Heart left ventricle (tissue), 16 donors: ENCODE data around the gene TMEM101. TPM values are rescaled to one million over a fixed set of nuclear protein-coding genes. Genes with fewer than 3 reads are reported as not detected.
A peak's percentile ranks its signal among the peaks of the same experiment; 100 is the strongest.

Experiments used
- ATAC-seq, 4 donors: fragments of 200-7000 bp; cut with Tn5 transposase; one replicate each; pipeline ENCODE4 v1.9.1; 2020 to 2022; ENCODE audit warnings: moderate library complexity in 4 of 4, mild to moderate bottlenecking in 3 of 4, moderate number of reproducible peaks in 1 of 4
- DNase-seq, 5 donors: peaks; one replicate each; pipeline ENCODE4 v3.0.0-alpha.2; 2020
- H3K27ac ChIP-seq, 12 donors: fragments of 200-600 bp; sonication (generic) in 4 of 12; one replicate each; pipeline versions ENCODE4 v1.5.0 to v1.8.0; 2016 to 2022; ENCODE audit warnings: mild to moderate bottlenecking in 2 of 12
- H3K27me3 ChIP-seq, 9 donors: fragments of 200-600 bp; sonication (generic) in 2 of 9; one replicate each; pipeline versions ENCODE4 v1.5.1 to v1.8.0; 2016 to 2022; ENCODE audit warnings: mild to moderate bottlenecking in 3 of 9
- H3K36me3 ChIP-seq, 9 donors: fragments of 200-600 bp; sonication (generic) in 2 of 9; one replicate each; pipeline versions ENCODE4 v1.5.0 to v1.8.0; 2018 to 2022; ENCODE audit warnings: mild to moderate bottlenecking in 2 of 9
- H3K4me1 ChIP-seq, 12 donors: fragments of 200-600 bp; sonication (generic) in 4 of 12; one replicate each; pipeline versions ENCODE4 v1.5.0 to v1.8.0; 2016 to 2022; ENCODE audit warnings: mild to moderate bottlenecking in 3 of 12
- H3K4me3 ChIP-seq, 12 donors: fragments of 200-600 bp; sonication (generic) in 4 of 12; one replicate each; pipeline versions ENCODE4 v1.5.0 to v1.8.0; 2017 to 2022; ENCODE audit warnings: mild to moderate bottlenecking in 9 of 12, moderate library complexity in 4 of 12
- H3K9me3 ChIP-seq, 12 donors: fragments of 200-600 bp; sonication (generic) in 4 of 12; one replicate each; pipeline versions ENCODE4 v1.5.0 to v1.8.0; 2016 to 2022; ENCODE audit warnings: mild to moderate bottlenecking in 1 of 12
- POLR2A ChIP-seq, 2 donors: fragments of 450-650 bp; IDR thresholded peaks; one replicate each; pipeline ENCODE4 v1.6.1; 2017; ENCODE audit warnings: antibody characterized with exemption in 2 of 2, mild to moderate bottlenecking in 2 of 2, moderate library complexity in 2 of 2
- WGBS, 4 donors: extraction: QIAGEN DNeasy Blood & Tissue Kit in 2 of 4; methylation state at CpG; one replicate each; pipeline versions ENCODE4 v1.1.5 to v1.1.7; 2013 to 2018; 5-methylcytosine and 5-hydroxymethylcytosine counted together
- intact Hi-C, 10 donors: fragments of 100-400 bp; cut with DNase I; formaldehyde crosslinking; loops; one replicate each; pipeline versions ENCODE4 v1.11.1 to v1.14.2; 2022
- long read RNA-seq, 3 donors: library from polyadenylated mRNA; unstranded; transcript quantifications; one replicate each; pipeline ENCODE4 v2.0.0, GENCODE V29; 2020 to 2021
- polyA plus RNA-seq, 2 donors: library from polyadenylated mRNA; stranded (reverse); fragments of 200-250 nt; gene quantifications; one replicate each; pipeline ENCODE4 v1.2.3, GENCODE V29; 2013
- total RNA-seq, 9 donors: library from RNA; depleted of rRNA in 2 of 9; stranded (reverse); fragments of >200 nt in 2 of 9; fragmentation: NEBNext Ultra II Directional in 3 of 9; extraction: Animal tissue kit (Norgen Biotek cat#: 25700) in 3 of 9; gene quantifications; one replicate each; pipeline versions ENCODE4 v1.1.0 to v1.2.4, GENCODE V29; 2016 to 2023
- TF ChIP-seq, protein P1 (sequence below), 12 donors: fragments of 200-600 bp; sonication (generic) in 4 of 12; IDR thresholded peaks; one replicate each; pipeline versions ENCODE4 v1.5.0 to v1.8.0; 2018 to 2022; ENCODE audit warnings: antibody characterized with exemption in 12 of 12, mild to moderate bottlenecking in 5 of 12
- donor health status: ischemic (EF 13 %, LVEDD 7.1; RV severe dilation, severe dysfunction).
- donor health status: healthy with polysubstance abuse.
- donor health status: DM: no; HTN: yes; CAD: no.
- donor health status: DM: no; HTN: no; CAD: no.
- donor health status: ischemic (EF 25% LVEDD 6.9; RV normal size, moderate dysfunction).
- donor health status: ischemic (EF 25% LVEDD 5.7; RV mildly dilated, moderate dysfunction).
- donor health status: healthy.
- donor health status: DM: yes; HTN: yes; CAD: no.
- donor health status: ischemic (EF 35%, LVEDD 5.7; RV mildly dilated, moderate dysfunction).
- donor health status: nonischemic (EF 11% LVEDD 7.7; RV severe dilation, severe dysfunction).
- donor health status: DM: yes; HTN: yes; CAD: no.
- donor health status: PGD.
- donor health status: ischemic (EF 29% LVEDD 5.4; RV normal size, mild dysfunction).
- donor health status: nonischemic (EF 23%, LVEDD 6.1; RV moderate dilation, normal function).

The TMEM101 gene
- total RNA-seq (10 to 100 TPM; 13.4 to 22.1 (median 19.3) TPM), polyA plus RNA-seq (10 to 100 TPM; 16.7 to 31.1 TPM)
- long read RNA-seq, donor 1, transcript TMEM101-201 (4 exons, 1,536 nt), result major isoform, 30 of 35 reads
- long read RNA-seq, donor 1, partial matches to known transcripts, result 4 of 35 reads
- long read RNA-seq, donor 1, other reads (novel, unspliced or antisense), result 1 of 35 reads
- long read RNA-seq, donor 2, transcript TMEM101-201 (4 exons, 1,536 nt), result major isoform, 77 of 84 reads
- long read RNA-seq, donor 2, partial matches to known transcripts, result 2 of 84 reads
- long read RNA-seq, donor 2, other reads (novel, unspliced or antisense), result 3 of 84 reads
- long read RNA-seq, donor 3, transcript TMEM101-201 (4 exons, 1,536 nt), result major isoform, 23 of 26 reads
- long read RNA-seq, donor 3, partial matches to known transcripts, result 2 of 26 reads
- long read RNA-seq, donor 3, other reads (novel, unspliced or antisense), result 1 of 26 reads

DNA sequence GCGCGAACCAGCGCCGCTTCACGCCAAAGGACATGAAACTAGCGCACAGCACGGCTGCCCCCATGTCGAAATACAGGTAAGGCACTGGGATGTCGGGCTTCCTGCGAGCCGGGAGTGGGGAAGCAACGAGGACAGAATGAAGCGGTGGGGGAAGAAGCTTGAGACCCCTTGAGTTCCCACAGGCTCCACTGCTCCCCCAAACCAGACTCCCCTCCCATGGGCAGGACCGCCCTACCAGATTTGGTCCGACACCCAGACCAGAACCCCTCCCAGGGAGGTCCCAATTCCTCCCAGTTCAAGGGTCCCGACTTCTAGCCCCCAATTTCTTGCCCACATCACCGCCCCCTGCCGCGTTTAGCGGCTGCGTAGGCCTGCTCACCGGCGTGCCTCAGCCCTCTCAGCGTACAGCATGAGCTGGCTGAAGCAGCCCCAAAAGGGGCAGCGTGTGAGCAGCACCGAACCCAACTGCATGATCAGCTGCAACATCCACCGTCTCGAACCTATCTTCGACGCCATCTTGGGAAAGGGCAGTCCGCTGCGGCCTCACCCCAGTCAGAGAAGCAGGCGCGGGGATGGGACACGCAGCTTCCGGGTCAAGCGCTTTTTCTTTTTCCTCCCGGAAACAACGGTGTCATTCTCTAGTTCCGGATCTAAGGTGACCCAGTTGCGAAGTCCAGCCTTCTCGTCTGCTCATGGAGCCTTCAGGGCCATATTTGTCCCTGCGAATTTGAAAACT lies at the start of gene TMEM101:
TSS of gene TMEM101 (minus strand) at position 527 of the 736 bp plus-strand sequence. CDS start at position 516, 11 bp downstream.
- 0 to 1% (median 1%) methylated on average over 27 to 43 of the region's 43 CpGs for WGBS, 4 donors
- ATAC-seq (peak; percentile 93 to 96 (median 94)), DNase-seq (peak; percentile 91 to 94 (median 93))
- TF ChIP-seq, protein P1, sequence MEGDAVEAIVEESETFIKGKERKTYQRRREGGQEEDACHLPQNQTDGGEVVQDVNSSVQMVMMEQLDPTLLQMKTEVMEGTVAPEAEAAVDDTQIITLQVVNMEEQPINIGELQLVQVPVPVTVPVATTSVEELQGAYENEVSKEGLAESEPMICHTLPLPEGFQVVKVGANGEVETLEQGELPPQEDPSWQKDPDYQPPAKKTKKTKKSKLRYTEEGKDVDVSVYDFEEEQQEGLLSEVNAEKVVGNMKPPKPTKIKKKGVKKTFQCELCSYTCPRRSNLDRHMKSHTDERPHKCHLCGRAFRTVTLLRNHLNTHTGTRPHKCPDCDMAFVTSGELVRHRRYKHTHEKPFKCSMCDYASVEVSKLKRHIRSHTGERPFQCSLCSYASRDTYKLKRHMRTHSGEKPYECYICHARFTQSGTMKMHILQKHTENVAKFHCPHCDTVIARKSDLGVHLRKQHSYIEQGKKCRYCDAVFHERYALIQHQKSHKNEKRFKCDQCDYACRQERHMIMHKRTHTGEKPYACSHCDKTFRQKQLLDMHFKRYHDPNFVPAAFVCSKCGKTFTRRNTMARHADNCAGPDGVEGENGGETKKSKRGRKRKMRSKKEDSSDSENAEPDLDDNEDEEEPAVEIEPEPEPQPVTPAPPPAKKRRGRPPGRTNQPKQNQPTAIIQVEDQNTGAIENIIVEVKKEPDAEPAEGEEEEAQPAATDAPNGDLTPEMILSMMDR (IDR thresholded peaks at IDR 0.05), result peak in 1 of 12 donors; percentile 8
- TF ChIP-seq POLR2A (IDR thresholded peaks at IDR 0.05), result peak in 1 of 2 donors; percentile 49
- Histone ChIP-seq H3K27ac (peak within 1 kb of the TSS in 11 of 12 donors; percentile 63 to 85 (median 79)), H3K4me3 (peak within 1 kb of the TSS; percentile 68 to 97 (median 84)), H3K36me3 (peaks cover 0 to 14% (median 3%) of the 10 kb centered on the region in 9 donors), H3K27me3 (no peaks in the 10 kb centered on the region), H3K9me3 (no peaks in the 10 kb centered on the region), H3K4me1 (peaks cover 2 to 42% (median 15%) of the 10 kb centered on the region in 12 donors)
- intact Hi-C loops, result loop anchor here in 4 of 10 donors (1.0 to 10.0 kb wide), 3 partner anchors 13 to 100 kb away; no protein-coding TSS in a partner anchor

DNA sequence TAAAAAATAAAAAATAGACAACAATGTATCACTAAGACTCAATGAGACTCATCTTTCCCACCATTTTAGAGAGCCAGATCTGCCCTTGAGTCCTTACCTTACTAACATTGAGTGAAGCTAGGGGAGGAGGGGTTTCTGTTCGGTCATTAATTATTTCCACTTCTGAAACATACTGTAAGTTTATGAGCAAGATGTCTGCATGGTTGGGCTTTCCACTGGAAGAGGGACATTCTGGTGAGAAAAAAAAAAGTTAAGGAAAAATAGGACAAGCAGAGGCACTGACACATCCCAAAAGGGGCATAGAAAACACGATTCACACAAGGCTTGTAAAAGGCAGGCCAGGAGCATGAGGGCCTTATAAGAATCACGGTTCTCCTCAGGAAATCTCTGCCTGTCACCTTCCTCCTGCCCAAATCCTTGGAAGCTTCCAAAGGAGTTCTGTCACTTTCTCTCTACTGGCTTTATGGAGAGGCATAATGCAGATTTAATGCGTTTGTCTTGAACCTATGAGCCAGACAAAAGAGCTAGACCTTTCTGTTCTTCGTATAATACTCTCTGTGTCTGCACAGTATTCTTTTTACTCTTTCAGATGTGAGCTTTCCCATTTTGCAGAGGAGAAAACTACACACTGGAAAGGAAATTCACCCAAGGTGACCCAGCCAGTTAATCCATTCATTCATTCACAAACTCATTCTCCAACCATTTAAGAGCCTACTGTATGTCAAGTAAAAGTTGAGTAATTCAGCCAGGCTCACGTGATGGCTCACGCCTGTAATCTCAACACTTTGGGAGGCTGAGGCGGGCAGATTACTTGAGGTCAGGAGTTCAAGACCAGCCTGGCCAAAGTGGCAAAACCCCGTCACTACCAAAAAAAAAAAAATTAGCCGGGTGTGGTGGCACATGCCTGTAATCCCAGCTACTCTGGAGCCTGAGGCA lies 49.2 kb upstream of the TMEM101 start:
- 65 to 77% (median 67%) methylated on average over 10 of the region's 10 CpGs for WGBS, 4 donors

DNA sequence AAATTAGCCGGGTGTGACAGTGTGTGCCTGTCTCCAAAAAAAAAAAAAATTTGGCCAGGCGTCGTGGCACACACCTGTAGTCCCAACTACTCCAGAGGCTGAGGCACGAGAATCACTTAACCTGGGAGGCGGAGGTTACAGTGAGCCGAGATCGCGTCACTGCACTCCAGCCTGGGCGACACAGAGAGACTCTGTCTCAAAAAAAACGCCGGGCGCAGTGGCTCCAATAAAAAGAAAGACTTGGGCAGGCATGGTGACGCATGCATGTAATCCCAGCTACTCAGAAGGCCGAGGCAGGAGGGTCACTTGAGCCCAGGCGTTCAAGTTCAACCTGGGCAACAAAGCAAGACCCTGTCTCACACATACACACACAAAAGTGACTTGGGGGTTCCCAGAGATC lies 48.1 kb upstream of the TMEM101 start:
- no peak overlapping the region for H3K4me3 ChIP-seq
- H3K27ac ChIP-seq, result no peak overlapping the region
- H3K27me3 ChIP-seq, result no peaks in the 10 kb centered on the region
- H3K36me3 ChIP-seq, result peaks cover 0 to 59% (median 43%) of the 10 kb centered on the region in 9 donors
- intact Hi-C loops, result loop anchor here in 1 of 10 donors (10.0 kb wide), 1 partner anchor 122 kb away; the partner anchor contains the start of gene TMUB2
- H3K9me3 ChIP-seq, result no peaks in the 10 kb centered on the region
- peaks cover 0 to 48% (median 31%) of the 10 kb centered on the region in 12 donors for H3K4me1 ChIP-seq
- 91 to 93% (median 93%) methylated on average over 15 of the region's 15 CpGs for WGBS, 4 donors
- DNase-seq, result peak in 1 of 5 donors; percentile 24
- ATAC-seq, result no peak
- TF ChIP-seq, protein P1 (IDR thresholded peaks at IDR 0.05), result no peak
- TF ChIP-seq POLR2A (IDR thresholded peaks at IDR 0.05), result no peak

More for the DNA sequence above, 49.2 kb upstream of the TMEM101 start:
- DNase-seq (no peak), ATAC-seq (no peak)
- Histone ChIP-seq H3K27ac (peak overlapping the region in 1 of 12 donors; percentile 1), H3K4me3 (no peak overlapping the region), H3K9me3 (no peaks in the 10 kb centered on the region), H3K4me1 (peaks cover 0 to 49% (median 30%) of the 10 kb centered on the region in 12 donors), H3K27me3 (no peaks in the 10 kb centered on the region), H3K36me3 (peaks cover 0 to 51% (median 35%) of the 10 kb centered on the region in 9 donors)
- intact Hi-C loops, result loop anchor here in 1 of 10 donors (10.0 kb wide), 1 partner anchor 121 kb away; the partner anchor contains the start of gene TMUB2
- TF ChIP-seq, protein P1 (IDR thresholded peaks at IDR 0.05), result no peak
- TF ChIP-seq POLR2A (IDR thresholded peaks at IDR 0.05), result no peak
